SIG-M5 treated with dmso at 0.1 percent for 504 hours (cell line): Measurements from ENCODE around the gene SLC2A8.
A peak's percentile ranks its signal among the peaks of the same experiment; 100 is the strongest.

Experiments
- DNase-seq: peaks from one replicate; lab custom pipeline; 2025; ENCODE audit not compliant: unreplicated experiment; lab: John Stamatoyannopoulos, UW

Gene SLC2A8

DNA sequence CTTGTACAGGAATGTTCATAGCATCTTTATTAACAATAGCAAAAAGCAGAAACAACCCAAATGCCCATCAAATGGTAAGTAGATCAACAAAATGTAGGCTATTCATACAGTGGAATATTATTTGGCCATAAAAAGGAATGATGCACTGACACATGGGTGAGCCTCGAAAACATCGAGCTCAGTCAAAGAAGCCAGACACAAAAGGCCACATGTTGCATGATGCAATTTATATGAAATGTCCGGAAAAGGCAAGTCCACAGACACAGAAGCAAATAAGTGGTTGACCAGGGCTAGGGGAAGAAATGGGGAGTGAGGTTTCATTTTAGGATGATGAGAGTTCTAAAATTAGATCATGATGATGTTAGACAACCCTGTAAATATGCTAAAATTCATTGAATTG is 16.5 kb upstream of the SLC2A8 start:
- DNase-seq, result no peak

DNA sequence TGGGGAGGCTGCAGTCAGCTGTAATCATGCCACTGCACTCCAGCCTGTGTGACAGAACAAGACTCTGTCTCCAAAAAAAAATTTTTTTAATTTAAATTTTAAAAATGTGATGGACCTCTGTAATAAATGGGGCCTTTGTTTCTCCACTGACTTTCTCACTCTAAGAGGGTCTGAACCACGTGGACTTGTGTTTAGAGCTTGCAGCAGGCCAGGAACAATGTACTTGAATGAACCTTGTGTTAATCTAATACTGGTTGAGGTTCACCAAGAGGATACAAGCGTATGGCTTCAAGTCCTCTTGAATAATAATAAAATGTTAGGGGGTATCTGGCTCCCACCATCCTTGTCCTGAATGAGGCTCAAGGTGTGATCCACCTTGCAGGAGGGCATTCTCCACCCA is 14.4 kb upstream of the SLC2A8 start:
- DNase-seq, result no peak

DNA sequence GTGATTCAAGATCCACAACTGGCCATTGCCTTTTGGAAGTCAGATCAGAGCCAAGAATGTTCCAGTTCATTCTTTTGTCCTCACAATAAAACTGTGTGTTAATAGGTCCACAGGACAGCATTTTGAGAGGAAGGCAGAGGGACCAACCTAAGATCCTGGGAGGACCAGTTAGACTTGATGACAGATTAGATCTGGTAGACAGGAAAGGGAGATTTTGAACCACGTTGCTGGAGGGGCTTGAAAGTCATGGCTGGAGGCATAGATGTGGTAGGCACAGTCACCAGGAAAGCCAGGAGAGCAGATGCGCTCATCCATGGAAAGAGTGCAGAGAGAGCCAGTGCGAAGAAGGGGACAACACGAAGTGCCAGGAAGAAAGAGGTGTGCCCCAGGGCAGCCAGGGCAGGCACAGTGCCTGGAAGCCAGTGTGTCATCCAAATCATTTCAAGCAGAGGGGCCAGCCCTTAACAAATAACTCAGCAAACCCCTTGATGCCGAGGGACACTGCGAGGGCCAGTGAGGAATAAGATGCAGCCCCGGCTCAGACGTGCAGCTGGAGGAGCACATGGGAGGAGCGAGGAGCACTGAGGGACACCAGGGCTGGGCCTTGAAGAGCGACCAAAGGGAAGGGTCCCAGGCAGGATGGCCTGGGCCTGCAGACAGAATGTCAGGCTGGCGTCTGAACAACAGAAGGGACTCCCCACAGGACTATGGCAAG is 12.8 kb upstream of the SLC2A8 start:
- DNase-seq, result no peak

DNA sequence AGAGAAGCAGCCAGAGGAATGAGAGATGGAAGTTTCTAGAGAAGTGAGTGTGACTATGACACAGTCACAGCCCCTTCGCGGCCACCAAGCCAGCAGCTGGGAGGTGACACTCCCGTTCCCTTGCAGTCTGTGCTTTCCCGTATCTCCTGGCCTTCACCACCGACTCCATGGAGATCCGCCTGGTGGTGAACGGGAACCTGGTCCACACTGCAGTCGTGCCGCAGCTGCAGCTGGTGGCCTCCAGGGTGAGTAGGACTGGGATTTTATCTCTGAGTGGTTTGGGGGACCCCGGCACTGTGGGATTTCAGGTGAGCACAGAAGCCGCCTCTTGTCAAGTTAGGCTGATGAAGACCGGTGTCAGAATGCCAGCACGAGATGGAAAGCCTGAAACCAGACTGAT is 12.1 kb upstream of the SLC2A8 start:
- no peak for DNase-seq

DNA sequence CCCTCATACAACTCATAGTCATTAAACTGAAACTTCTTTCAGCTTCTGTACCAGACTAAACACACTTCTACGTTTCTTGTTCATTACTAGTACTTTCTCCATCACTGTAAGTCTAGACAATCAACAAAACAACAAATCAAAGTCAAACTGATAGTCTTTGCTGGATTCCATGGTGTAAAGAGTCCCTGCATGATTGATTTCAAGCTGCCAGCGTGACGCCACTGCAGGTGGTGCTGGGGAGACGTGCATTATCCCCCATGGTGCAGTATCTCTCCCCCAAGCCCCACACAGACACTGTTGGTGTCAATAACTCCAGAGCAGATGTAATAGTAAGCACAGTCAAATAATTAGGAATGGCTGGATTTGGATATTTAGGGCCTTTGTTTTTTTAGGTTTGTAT is 10.7 kb upstream of the SLC2A8 start:
- DNase-seq, result no peak

DNA sequence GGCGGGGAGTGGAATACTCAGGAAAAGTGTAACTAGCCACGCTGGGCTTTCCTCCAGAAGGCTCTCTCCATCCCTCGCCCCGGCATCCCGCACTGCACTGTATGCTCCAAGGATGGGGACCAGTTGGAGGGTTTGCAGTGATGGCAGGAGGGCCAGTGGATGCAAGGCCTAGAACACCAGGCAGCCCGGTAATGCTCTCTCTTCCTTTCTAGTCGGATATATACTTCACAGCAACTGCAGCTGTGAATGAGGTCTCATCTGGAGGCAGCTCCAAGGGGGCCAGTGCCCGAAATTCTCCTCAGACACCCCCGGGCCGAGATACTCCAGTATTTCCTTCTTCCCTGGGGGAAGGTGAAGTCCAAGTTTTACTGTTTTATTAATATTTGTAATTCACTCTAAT is 10.0 kb upstream of the SLC2A8 start:
- DNase-seq, result no peak

DNA sequence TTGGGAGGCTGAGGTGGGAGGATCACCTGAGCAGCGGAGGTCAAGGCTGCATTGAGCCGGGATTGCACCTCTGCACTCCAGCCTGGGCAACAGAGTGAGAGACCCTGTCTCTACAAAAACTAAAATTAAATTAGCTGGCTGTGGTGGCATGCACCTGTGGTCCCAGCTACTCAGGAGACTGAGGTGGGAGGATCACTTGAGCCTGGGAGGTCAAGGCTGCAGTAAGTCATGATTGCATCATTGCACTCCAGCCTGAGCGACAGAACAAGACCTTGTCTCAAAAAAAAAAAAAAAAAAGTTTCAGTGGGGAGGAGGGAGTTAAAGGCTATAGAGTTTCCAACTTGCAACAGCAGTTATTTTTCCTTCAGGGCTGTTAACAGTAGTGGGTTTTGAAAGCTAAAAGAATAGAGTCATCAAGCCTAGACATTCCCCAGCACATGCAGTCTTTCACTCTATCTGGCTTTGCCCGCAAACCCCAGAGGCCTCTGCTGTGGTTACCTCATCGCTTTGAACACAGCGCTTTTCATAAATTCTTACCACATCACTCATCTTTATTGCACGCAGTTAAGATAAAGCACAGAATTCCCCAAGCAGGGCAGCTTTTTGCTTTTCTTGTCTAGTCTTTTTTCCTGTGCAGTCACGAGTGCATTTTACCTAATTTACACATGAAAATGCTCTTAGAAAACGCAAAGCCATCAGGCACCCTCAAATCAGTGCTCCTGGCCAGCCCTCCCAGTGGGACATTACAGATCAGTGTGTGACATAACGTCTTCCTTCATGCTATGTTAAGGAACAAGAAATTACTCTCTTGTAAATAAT is 8.7 kb upstream of the SLC2A8 start:
- DNase-seq, result peak; percentile 97

DNA sequence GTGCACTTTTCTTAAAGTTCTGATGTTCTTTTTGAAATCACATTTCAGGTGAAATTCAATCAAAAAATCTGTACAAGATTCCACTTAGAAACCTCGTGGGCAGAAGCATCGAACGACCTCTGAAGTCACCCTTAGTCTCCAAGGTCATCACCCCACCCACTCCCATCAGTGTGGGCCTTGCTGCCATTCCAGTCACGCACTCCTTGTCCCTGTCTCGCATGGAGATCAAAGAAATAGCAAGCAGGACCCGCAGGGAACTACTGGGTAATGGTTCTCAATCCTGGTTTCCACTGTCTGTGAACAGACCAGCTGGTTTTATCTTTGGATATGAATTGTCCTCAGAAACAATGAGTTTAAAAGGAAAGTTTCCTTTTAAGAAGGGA is 8.1 kb upstream of the SLC2A8 start:
- no peak for DNase-seq

DNA sequence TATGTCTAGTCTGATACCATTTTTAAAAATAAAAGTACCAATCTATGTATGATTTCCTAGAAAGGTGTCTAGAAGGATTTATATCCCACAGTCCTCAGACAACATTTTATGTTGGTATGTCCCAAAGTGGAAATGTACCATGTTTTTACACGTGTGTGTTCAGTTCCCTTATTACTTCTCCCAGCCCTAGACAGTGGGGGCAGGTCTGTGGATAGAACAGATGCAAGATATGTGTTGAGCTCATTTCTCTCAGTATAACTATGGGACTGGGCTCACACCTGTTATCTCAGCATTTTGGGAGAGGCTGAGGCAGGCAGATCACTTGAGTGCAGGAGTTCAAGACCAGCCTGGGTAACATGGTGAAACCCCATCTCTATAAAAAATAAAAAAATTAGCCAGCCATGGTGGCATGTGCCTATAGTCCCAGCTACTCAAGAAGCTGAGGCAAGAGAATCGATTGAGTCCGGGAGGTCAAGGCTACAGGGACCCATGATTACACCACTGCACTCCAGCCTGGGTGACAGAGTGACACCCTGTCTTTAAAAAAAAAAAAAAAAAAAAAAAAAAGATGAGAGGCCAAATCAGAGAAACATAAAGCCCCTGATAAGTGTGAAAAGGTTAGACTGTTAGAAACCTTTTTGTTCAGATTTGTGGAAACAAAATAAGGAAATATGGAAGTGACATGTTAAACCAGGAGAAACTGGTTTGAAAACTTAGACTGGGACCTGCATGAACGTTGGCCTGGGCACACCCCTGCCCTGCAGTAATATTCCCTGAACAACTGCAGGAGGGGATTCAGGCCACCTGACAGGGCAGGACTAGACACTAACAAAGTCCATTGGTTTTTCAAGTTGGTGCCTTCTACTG is 7.4 kb upstream of the SLC2A8 start:
- DNase-seq, result no peak

DNA sequence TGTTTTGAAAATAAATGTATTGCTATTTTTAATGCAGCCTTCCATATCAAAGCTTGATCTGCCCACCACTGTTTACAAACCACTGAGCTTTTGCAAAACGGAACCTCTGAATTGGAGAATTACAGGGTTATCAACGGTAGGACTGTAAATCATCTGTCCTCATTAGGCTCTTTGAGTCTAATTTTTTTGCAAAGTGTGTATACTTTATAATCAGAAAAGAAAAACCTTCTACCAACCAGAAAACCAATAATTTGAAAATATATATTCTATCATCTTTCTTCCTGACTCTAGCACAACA is 6.8 kb upstream of the SLC2A8 start:
- no peak for DNase-seq

DNA sequence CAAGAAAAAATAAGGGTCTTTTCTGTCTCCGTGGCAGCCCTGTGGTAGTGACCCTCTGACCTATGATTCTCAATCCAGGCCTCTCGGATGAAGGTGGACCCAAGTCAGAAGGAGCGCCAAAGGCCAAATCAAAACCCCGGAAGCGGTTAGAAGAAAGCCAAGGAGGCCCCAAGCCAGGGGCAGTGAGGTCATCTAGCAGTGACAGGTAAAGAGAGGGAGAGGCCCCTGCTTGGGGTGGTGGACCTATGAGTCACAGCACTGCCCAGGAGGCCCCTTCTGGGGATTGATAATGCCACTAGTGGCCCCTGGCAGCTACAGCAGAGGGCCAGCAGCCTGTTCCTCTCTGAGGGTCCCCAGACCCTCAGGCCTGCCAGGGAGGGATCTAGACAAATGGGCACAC is 6.4 kb upstream of the SLC2A8 start:
- DNase-seq, result no peak

DNA sequence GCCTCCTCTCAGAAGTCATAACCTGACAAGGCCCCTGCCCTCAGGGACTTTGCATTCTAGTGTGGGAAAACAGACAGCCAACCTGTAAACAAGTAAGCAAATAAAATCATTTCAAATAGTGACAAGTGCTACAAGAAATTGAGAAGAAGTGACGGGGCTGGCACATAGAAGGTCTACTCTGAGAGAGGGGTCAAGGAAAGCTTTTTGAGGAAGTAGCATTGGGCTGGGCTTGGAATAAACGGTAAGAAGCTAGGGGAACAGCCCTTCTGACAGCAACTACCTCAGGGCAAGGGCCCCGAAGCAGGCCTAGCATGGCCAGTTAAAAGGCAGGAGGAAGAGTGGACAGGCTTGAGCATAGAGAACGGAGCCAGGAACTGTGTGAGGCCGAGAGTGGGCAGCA is 4.8 kb upstream of the SLC2A8 start:
- DNase-seq, result no peak

DNA sequence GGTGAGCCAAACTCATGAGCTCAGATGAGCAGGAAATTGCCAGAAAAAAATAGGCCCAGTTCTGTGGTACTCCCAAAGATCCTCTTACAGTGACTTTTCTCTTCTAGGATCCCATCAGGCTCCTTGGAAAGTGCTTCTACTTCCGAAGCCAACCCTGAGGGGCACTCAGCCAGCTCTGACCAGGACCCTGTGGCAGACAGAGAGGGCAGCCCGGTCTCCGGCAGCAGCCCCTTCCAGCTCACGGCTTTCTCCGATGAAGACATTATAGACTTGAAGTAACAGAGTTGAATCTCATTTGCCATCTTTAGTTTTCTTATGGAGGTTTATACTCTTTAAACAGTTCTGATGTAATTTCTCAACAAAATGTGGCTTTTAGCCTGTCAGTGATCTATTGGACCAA is 4.0 kb upstream of the SLC2A8 start:
- no peak for DNase-seq

DNA sequence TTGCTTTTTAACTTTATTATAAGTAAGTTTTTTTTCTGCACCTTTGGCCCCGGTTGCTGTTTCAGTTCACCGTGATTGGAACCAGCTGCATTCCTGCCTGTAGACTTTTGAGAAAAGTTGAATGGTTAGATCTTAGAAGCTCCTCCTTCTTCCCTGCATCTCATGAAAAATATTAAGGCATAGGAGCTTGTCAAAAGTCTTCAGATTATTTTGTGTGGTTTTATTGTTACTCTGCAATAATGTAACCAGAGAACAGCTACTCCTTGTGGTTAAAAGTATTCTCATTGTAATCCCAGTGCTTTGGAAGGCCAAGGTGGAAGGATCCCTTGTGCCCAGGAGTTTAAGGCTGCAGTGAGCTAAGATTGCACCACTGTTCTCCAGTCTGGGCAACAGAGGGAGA is 3.3 kb upstream of the SLC2A8 start:
- no peak for DNase-seq

DNA sequence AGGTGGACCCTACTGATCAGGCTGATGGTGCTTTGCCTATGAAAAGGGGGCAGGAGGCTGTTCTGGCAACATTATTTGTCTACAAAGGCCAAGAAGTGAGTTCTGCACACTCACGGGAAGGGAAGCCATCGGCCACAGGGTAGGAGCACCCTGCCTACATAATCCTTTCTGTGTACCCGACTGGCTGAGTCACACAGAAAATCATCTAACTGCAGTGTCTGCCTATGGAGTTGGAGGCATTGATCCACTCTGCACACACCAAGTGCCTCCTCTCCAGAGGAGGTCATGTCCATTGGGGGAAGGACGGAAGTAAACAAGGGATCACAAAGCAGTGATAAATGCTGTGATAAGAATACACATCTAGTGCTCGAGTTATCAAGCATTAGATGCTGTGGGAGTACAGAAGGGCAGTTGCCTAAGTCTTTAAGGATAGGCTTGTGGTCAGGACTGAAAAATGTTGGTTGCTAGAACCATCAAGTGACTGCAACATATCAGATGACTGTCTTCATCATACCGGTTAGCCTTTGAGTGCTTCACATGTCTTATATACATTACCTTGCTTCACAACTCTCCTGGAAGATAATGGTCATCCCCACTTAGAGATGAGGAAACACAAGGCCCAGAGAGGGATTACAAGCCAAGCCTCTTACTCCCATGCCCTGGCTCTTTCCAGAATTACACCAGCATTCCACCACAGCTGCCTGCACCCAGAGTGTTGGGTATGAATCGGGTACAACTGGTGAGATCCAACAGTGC is 1.3 kb upstream of the SLC2A8 start:
- no peak for DNase-seq

DNA sequence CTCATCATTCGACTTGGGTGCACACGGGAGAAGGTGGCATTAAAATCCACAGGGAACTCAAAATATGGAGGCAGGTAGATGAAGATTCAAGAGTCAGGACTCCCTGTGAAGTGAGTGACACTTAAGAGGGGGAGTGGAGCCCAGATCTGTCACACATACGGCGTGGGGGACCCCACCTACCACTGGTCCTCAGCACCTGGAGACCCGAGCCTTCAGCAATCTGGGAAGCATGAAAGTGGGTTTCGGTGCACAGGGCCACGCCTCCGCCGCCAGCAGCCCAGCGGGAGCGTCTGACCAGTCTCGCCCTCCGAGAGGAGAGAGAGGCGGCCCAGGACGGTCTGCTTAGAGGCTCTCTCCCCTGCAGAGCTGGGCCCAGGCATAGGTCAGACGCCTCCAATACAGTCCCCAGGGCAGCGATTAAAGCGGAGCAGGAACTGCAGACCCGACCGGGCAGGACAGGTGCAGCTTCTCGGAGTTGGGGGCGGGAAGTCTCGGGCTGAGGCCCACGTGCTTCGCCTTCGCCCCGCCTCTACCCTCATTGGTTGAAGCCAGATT is 639 bp upstream of the SLC2A8 start:
- no peak for DNase-seq

DNA sequence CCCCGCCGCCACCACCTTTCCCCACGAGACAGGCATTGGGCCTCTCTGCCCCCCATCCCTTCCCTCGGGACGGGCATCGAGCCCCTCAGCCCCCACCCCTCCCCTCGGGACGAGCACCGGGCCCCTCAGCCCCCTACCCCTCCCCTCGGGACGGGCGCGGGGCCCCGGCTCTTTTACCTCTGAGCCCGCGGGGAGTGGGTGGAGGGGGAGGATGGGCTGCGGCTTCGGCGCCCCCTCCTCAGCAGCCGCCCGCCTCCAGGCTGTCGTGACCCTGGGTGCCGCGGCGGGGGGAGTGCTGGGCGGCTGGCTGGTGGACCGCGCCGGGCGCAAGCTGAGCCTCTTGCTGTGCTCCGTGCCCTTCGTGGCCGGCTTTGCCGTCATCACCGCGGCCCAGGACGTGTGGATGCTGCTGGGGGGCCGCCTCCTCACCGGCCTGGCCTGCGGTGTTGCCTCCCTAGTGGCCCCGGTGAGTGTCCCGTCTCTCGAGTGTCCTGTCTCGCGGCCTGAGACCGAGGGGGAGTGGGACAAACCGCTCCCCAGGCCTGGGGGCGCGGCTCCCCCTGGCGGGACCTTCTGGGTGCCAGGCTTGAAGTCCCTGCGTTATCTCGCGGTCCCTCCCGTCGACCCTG is 791 bp downstream of the SLC2A8 start:
- no peak for DNase-seq

DNA sequence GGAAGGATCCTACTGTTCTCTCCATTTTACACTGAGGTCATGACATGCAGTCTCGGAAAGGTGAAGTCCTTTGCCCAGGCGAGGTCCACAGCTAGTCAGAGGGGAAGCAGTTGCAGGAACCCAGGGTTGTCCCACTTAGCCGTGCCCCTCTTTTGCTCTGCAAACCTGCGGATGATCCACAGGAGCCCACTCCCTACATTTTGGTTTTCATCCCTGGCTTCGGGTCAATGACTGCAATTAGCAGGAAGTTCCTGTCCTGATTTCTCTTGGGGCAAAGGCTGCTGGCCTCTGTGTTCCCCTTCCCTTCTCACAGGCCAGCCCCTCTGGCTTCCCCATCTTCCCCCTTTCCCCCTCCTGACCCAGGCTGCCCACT is 1.3 kb downstream of the SLC2A8 start:
- no peak for DNase-seq

DNA sequence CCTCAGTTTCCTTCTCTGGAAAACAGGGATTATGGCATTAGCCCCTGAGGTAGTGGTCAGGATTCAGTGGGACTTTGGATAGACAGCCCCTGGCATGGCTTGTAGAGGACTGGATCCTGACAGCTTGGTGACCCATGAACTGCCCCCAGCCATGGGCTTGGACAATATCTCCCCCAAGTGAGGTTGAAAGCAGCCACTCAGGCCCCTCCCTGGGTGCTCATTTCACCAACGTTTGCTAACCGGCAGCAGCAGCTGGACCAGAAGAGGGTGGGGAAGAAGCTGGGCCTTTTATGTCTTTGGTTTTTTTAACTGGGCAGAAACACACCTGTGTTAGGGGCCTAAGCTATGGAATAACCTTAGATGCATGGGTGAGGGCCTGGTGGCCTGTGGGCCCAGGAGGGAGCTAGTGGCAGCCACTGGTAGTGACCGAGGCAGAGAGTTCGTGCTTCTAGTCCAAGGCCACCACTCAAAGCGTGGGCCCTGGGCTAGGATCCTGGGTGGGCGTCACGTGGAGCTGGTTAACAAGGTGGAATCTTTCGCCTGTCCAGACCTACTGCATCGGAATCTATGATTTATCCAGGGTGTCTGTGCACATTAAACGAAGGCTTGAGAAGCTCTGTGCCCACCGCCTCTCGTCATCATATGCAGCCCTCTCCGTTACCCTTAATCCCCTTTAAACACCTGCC is 1.9 kb downstream of the SLC2A8 start:
- no peak for DNase-seq

DNA sequence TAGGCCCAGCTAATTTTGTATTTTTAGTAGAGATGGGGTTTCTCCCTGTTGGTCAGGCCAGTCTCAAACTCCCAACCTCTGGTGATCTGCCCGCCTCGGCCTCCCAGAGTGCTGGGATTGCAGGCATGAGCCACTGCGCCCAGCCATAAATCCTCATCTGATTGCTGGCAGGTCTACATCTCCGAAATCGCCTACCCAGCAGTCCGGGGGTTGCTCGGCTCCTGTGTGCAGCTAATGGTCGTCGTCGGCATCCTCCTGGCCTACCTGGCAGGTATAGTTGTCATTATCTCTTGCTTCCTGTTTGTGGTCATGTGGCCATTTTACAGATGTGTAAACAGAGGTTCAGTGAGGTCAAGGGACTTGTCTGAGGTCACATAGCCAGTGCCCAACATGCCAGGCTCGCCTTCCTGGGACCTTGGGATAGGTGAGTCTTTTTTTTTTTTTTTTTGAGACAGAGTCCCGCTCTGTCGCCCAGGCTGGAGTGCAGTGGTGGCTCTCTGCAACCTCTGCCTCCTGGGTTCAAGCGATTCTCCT is 2.8 kb downstream of the SLC2A8 start:
- DNase-seq, result no peak
